OCI-LY1 (cell line): ENCODE data around the gene SERTAD4.

ENCODE experiments used
- H2AFZ ChIP-seq: fragments of 200-600 bp; sonication (generic), shearing (Covaris generic); 2 replicates; pipeline ENCODE4 v1.6.0; 2014; ENCODE audit warnings: antibody characterized with exemption, mild to moderate bottlenecking, low read length
- H3F3A ChIP-seq: fragments of 200-600 bp; sonication (generic), shearing (Covaris generic); 2 replicates; pipeline ENCODE4 v1.6.0; 2014; ENCODE audit warnings: mild to moderate bottlenecking, antibody characterized with exemption, low read length, moderate library complexity; ENCODE audit not compliant: insufficient read depth
- H3K27ac ChIP-seq: fragments of 200-600 bp; sonication (generic); 2 replicates; pipeline ENCODE4 v1.5.1; 2014; ENCODE audit warnings: low read length, mixed run types, mild to moderate bottlenecking, low read depth; ENCODE audit not compliant: poor library complexity, severe bottlenecking
- H3K27me3 ChIP-seq: fragments of 200-600 bp; sonication (generic); 2 replicates; pipeline ENCODE4 v1.6.0; 2014; ENCODE audit warnings: antibody characterized with exemption, mild to moderate bottlenecking, low read length, moderate library complexity; ENCODE audit not compliant: insufficient read depth
- H3K36me3 ChIP-seq: fragments of 200-600 bp; sonication (generic); 2 replicates; pipeline ENCODE4 v1.6.1; 2014; ENCODE audit warnings: mild to moderate bottlenecking, antibody characterized with exemption, low read length, moderate library complexity, mixed read lengths; ENCODE audit not compliant: insufficient read depth
- H3K4me1 ChIP-seq: fragments of 200-600 bp; sonication (generic); 2 replicates; pipeline ENCODE4 v1.5.1; 2014; ENCODE audit warnings: mild to moderate bottlenecking, low read length, moderate library complexity; ENCODE audit not compliant: insufficient read depth, severe bottlenecking
- H3K4me2 ChIP-seq: fragments of 200-600 bp; sonication (generic), shearing (Covaris generic); 2 replicates; pipeline ENCODE4 v1.6.1; 2014; ENCODE audit warnings: low read length
- H3K4me3 ChIP-seq: fragments of 200-600 bp; sonication (generic); 2 replicates; pipeline ENCODE4 v1.5.1; 2014; ENCODE audit warnings: low read length, low read depth, mild to moderate bottlenecking, mixed read lengths; ENCODE audit not compliant: poor library complexity, severe bottlenecking
- H3K79me2 ChIP-seq: fragments of 200-600 bp; shearing (Covaris generic); 2 replicates; pipeline ENCODE4 v1.6.1; 2016; ENCODE audit warnings: mixed run types, low read length, mixed read lengths; ENCODE audit not compliant: insufficient read depth
- H3K9ac ChIP-seq: fragments of 200-600 bp; sonication (generic), shearing (Covaris generic); 2 replicates; pipeline ENCODE4 v1.6.1; 2014; ENCODE audit warnings: mild to moderate bottlenecking, low read length, mixed read lengths
- H3K9me2 ChIP-seq: fragments of 200-600 bp; sonication (generic), shearing (Covaris generic); 2 replicates; pipeline ENCODE4 v1.6.1; 2014; ENCODE audit warnings: low read depth, mild to moderate bottlenecking, low read length, mixed read lengths
- H3K9me3 ChIP-seq: fragments of 200-600 bp; shearing (Covaris generic); 2 replicates; pipeline ENCODE4 v1.6.1; 2014; ENCODE audit warnings: low read length, mixed read lengths
- H4K20me1 ChIP-seq: fragments of 200-600 bp; sonication (generic), shearing (Covaris generic); 2 replicates; pipeline ENCODE4 v1.6.0; 2016; ENCODE audit warnings: mild to moderate bottlenecking, low read length; ENCODE audit not compliant: insufficient read depth
- CTCF ChIP-seq: fragments of 200-600 bp; sonication (generic), shearing (Covaris generic); IDR thresholded peaks from 2 replicates; pipeline ENCODE4 v1.5.1; 2017; ENCODE audit warnings: mild to moderate bottlenecking, antibody characterized with exemption, low read length, moderate library complexity, mixed read lengths
- EZH2 ChIP-seq: fragments of 200-600 bp; sonication (generic), shearing (Covaris generic); IDR thresholded peaks from 2 replicates; pipeline ENCODE4 v1.8.0; 2017; ENCODE audit warnings: borderline replicate concordance, mixed run types, mild to moderate bottlenecking, antibody characterized with exemption, low read length, moderate library complexity, mixed read lengths

Gene SERTAD4

GRCh38 chr1:210237479-210237878 is 4.9 kb downstream of the SERTAD4 start:
- no peak overlapping the region for H3K4me3 ChIP-seq
- no peak overlapping the region for H3K27ac ChIP-seq
- no peaks in the 10 kb centered on the region for H3K9me2 ChIP-seq
- no peak overlapping the region for H3K4me2 ChIP-seq
- no peaks in the 10 kb centered on the region for H3K27me3 ChIP-seq
- no peak overlapping the region for H3K9ac ChIP-seq
- no peak overlapping the region for H2AFZ ChIP-seq
- no peaks in the 10 kb centered on the region for H4K20me1 ChIP-seq
- TF ChIP-seq EZH2 (no peak), CTCF (no peak)
- H3F3A ChIP-seq = no peaks in the 10 kb centered on the region
- no peaks in the 10 kb centered on the region for H3K4me1 ChIP-seq
- no peaks in the 10 kb centered on the region for H3K9me3 ChIP-seq
- H3K36me3 ChIP-seq = no peaks in the 10 kb centered on the region
- no peaks in the 10 kb centered on the region for H3K79me2 ChIP-seq

GRCh38 chr1:210237981-210238380 is 5.4 kb downstream of the SERTAD4 start:
- H4K20me1 ChIP-seq = no peaks in the 10 kb centered on the region
- no peaks in the 10 kb centered on the region for H3K79me2 ChIP-seq
- TF ChIP-seq EZH2 (no peak), CTCF (no peak)
- H3K9ac ChIP-seq = no peak overlapping the region
- H3K36me3 ChIP-seq = no peaks in the 10 kb centered on the region
- H3K27ac ChIP-seq = no peak overlapping the region
- H3K9me3 ChIP-seq = no peaks in the 10 kb centered on the region
- no peaks in the 10 kb centered on the region for H3K27me3 ChIP-seq
- H3K9me2 ChIP-seq = no peaks in the 10 kb centered on the region
- no peak overlapping the region for H2AFZ ChIP-seq
- no peak overlapping the region for H3K4me2 ChIP-seq
- no peaks in the 10 kb centered on the region for H3F3A ChIP-seq
- H3K4me3 ChIP-seq = no peak overlapping the region
- no peaks in the 10 kb centered on the region for H3K4me1 ChIP-seq

GRCh38 chr1:210239349-210240111 is 6.9 kb downstream of the SERTAD4 start:
- no peak overlapping the region for H3K9ac ChIP-seq
- H3K4me1 ChIP-seq = no peaks in the 10 kb centered on the region
- H3K4me3 ChIP-seq = no peak overlapping the region
- no peaks in the 10 kb centered on the region for H3K79me2 ChIP-seq
- no peak overlapping the region for H2AFZ ChIP-seq
- H3K4me2 ChIP-seq = no peak overlapping the region
- no peaks in the 10 kb centered on the region for H4K20me1 ChIP-seq
- H3K9me3 ChIP-seq = no peaks in the 10 kb centered on the region
- no peak overlapping the region for H3K27ac ChIP-seq
- no peaks in the 10 kb centered on the region for H3F3A ChIP-seq
- TF ChIP-seq CTCF (no peak), EZH2 (no peak)
- H3K27me3 ChIP-seq = no peaks in the 10 kb centered on the region
- no peaks in the 10 kb centered on the region for H3K36me3 ChIP-seq
- H3K9me2 ChIP-seq = no peaks in the 10 kb centered on the region
